Ovary (tissue), 9 donors: Measurements from ENCODE around the gene ACVRL1. TPM values are rescaled to one million over a fixed set of nuclear protein-coding genes. Genes with fewer than 3 reads are reported as not detected.

Source experiments
- DNase-seq, 5 donors: peaks; one replicate each; pipeline ENCODE4 v3.0.0-alpha.2; 2019 to 2020
- H3K27ac ChIP-seq, 2 donors: fragments of 200-600 bp; one replicate each; pipeline versions ENCODE4 v1.5.1 to v1.8.0; 2019 to 2022
- H3K27me3 ChIP-seq: fragments of 200-600 bp; one replicate; pipeline ENCODE4 v1.8.0; 2022
- H3K36me3 ChIP-seq: fragments of 200-600 bp; sonication (generic); one replicate; pipeline ENCODE4 v1.5.1; 2019
- H3K4me1 ChIP-seq: one replicate; pipeline ENCODE4 v1.8.1; 2013; ENCODE audit warnings: mild to moderate bottlenecking, moderate library complexity; ENCODE audit not compliant: insufficient read depth
- H3K4me3 ChIP-seq: fragments of 200-600 bp; sonication (generic); one replicate; pipeline ENCODE4 v1.5.1; 2017
- H3K9me3 ChIP-seq, 2 donors: fragments of 200-600 bp in 1 of 2; sonication (generic) in 1 of 2; one replicate each; pipeline versions ENCODE4 v1.5.1 to v1.8.1; 2013 to 2019; ENCODE audit warnings: mild to moderate bottlenecking in 1 of 2, moderate library complexity in 1 of 2
- CTCF ChIP-seq, 3 donors: fragments of 450-650 bp in 2 of 3; fragments of 200-600 bp in 1 of 3; IDR thresholded peaks; one replicate each; pipeline versions ENCODE4 v1.5.1 to v1.8.0; 2016 to 2022; ENCODE audit warnings: antibody characterized with exemption in 3 of 3, mild to moderate bottlenecking in 1 of 3
- EP300 ChIP-seq: sonication (generic); formaldehyde crosslinking; IDR thresholded peaks from one replicate; pipeline ENCODE4 v1.6.1; 2017; ENCODE audit warnings: antibody characterized with exemption
- POLR2A ChIP-seq: fragments of 450-650 bp; IDR thresholded peaks from one replicate; pipeline ENCODE4 v1.6.1; 2017; ENCODE audit warnings: antibody characterized with exemption, mild to moderate bottlenecking, moderate library complexity
- WGBS, 3 donors: extraction: QIAGEN DNeasy Blood & Tissue Kit in 1 of 3; methylation state at CpG; one replicate each; pipeline versions ENCODE4 v1.1.5 to v1.1.7; 2013 to 2017; 5-methylcytosine and 5-hydroxymethylcytosine counted together
- intact Hi-C, 4 donors: fragments of 100-400 bp; cut with DNase I; formaldehyde crosslinking; loops; one replicate each; pipeline versions ENCODE4 v1.11.0 to v1.15.1; 2022 to 2023
- polyA plus RNA-seq, 2 donors: library from polyadenylated mRNA; stranded (reverse); fragments of 200-250 nt in 1 of 2; fragments of 350-450 nt in 1 of 2; fragmentation: Illumina TruSeq in 1 of 2; extraction: RNeasy Lipid Tissue Mini Kit (QIAGEN cat#74804) in 1 of 2; gene quantifications; one replicate each; pipeline ENCODE4 v1.2.3, GENCODE V29; 2013 to 2014
- total RNA-seq, 7 donors: library from RNA; depleted of rRNA in 2 of 7; stranded (reverse); fragments of >200 nt in 2 of 7; fragmentation: NEBNext Ultra II Directional in 3 of 7; extraction: Animal tissue kit (Norgen Biotek cat#: 25700) in 3 of 7; gene quantifications; one replicate each; pipeline versions ENCODE4 v1.1.0 to v1.2.4, GENCODE V29; 2016 to 2023
- donor health status: DM: no; HTN: no; CAD: no; lungs with moderate emphysema.
- donor health status: DM: no; HTN: no; CAD: no.
- donor health status: Bipolar disorder and iron deficiency.
- donor health status: DM: yes; HTN: yes; CAD: no.
- donor health status: DM: no; HTN: no; CAD: no.
- donor health status: DM: yes; HTN: yes; CAD: no.

Gene ACVRL1
- total and polyA plus RNA-seq, 9 donors, result 5.7 to 17.6 (median 11.2) TPM

GRCh38 chr12:51951199-51951842 lies 44.0 kb downstream of the ACVRL1 start, which contains the start of gene ACVR1B:
Gene ACVR1B (plus strand): TSS chr12:51951699. CDS start chr12:51951744, 45 bp downstream.
- intact Hi-C loops, result no loop called here
- Histone ChIP-seq H3K9me3 (no peaks in the 10 kb centered on the region), H3K4me1 (peaks cover 7% of the 10 kb centered on the region), H3K4me3 (peak within 1 kb of the TSS; percentile 98), H3K36me3 (no peaks in the 10 kb centered on the region), H3K27me3 (no peaks in the 10 kb centered on the region), H3K27ac (peak within 1 kb of the TSS; percentile 14 to 28)
- no peak for TF ChIP-seq EP300
- no peak for TF ChIP-seq CTCF (IDR thresholded peaks at IDR 0.05)
- TF ChIP-seq POLR2A, result peak; percentile 28
- WGBS, 3 donors, result 0 to 1% (median 0%) methylated on average over 64 to 82 of the region's 86 CpGs
- DNase-seq, result peak; percentile 84 to 91 (median 90)

- no peaks in the 10 kb centered on the region for H3K27me3 ChIP-seq
- peak overlapping the region; percentile 14 to 28 for H3K27ac ChIP-seq
- TF ChIP-seq POLR2A, result no peak
- TF ChIP-seq EP300, result no peak
- peak overlapping the region; percentile 98 for H3K4me3 ChIP-seq
- DNase-seq, result peak; percentile 23 to 70 (median 51)
- intact Hi-C loops, result no loop called here
- peaks cover 7% of the 10 kb centered on the region for H3K4me1 ChIP-seq
- 2 to 4% (median 3%) methylated on average over 17 to 50 of the region's 50 CpGs for WGBS, 3 donors
- no peaks in the 10 kb centered on the region for H3K36me3 ChIP-seq
- H3K9me3 ChIP-seq, result no peaks in the 10 kb centered on the region
These were observed 44.8 kb downstream of the ACVRL1 start for GRCh38 chr12:51951843-51952722.

GRCh38 chr12:51953089-51953488 lies 45.8 kb downstream of the ACVRL1 start:
- Histone ChIP-seq H3K9me3 (no peaks in the 10 kb centered on the region), H3K27ac (no peak overlapping the region), H3K4me3 (peak overlapping the region; percentile 98), H3K27me3 (no peaks in the 10 kb centered on the region), H3K36me3 (no peaks in the 10 kb centered on the region), H3K4me1 (peaks cover 7% of the 10 kb centered on the region)
- no peak for DNase-seq
- intact Hi-C loops, result no loop called here
- TF ChIP-seq CTCF (IDR thresholded peaks at IDR 0.05) (no peak), EP300 (no peak), POLR2A (no peak)
- WGBS, 3 donors, result 70 to 83% (median 82%) methylated on average over 8 of the region's 8 CpGs

GRCh38 chr12:51953864-51954263 lies 46.6 kb downstream of the ACVRL1 start:
- TF ChIP-seq EP300 (no peak), POLR2A (no peak), CTCF (IDR thresholded peaks at IDR 0.05) (no peak)
- Histone ChIP-seq H3K27me3 (no peaks in the 10 kb centered on the region), H3K36me3 (no peaks in the 10 kb centered on the region), H3K4me1 (peaks cover 7% of the 10 kb centered on the region), H3K27ac (peak overlapping the region in 1 of 2 donors; percentile 6), H3K9me3 (no peaks in the 10 kb centered on the region), H3K4me3 (no peak overlapping the region)
- intact Hi-C loops, result no loop called here
- DNase-seq, result no peak
- WGBS, 3 donors, result 21 to 29% (median 23%) methylated on average over 4 of the region's 4 CpGs
